ENCODE data around the gene GEMIN2. TPM values are rescaled to one million over a fixed set of nuclear protein-coding genes. Genes with fewer than 3 reads are reported as not detected.
"Not testable (repeated sequence)": the region's sequence is repeated elsewhere in the genome, so short reads cannot be mapped to it uniquely, and the experiment has no call there.

GEMIN2 gene, protein sequence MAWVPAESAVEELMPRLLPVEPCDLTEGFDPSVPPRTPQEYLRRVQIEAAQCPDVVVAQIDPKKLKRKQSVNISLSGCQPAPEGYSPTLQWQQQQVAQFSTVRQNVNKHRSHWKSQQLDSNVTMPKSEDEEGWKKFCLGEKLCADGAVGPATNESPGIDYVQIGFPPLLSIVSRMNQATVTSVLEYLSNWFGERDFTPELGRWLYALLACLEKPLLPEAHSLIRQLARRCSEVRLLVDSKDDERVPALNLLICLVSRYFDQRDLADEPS
- total RNA-seq (19.5 and 20.0 TPM in 2 replicates), polyA plus RNA-seq (9.6 and 14.3 TPM in 2 replicates), polyA minus RNA-seq (7.5 and 10.6 TPM in 2 replicates), Bru-seq, nascent RNA (percentile 61 among the genes with signal in this experiment), BruChase-seq, experiment 1, labeled RNA remaining after a 6-hour chase (percentile 50 among the genes with signal in this experiment), BruChase-seq, experiment 2, labeled RNA remaining after a 2-hour chase (percentile 57 among the genes with signal in this experiment)
- 21.7 and 23.3 TPM in 2 replicates for polyA plus RNA-seq (2011; cell fraction: cytosol; rRNA removed)
- polyA plus RNA-seq (2011; cell fraction: nucleus; rRNA removed), result 20.1 and 23.2 TPM in 2 replicates
- 11.4 and 15.0 TPM in 2 replicates for polyA plus RNA-seq (2012)
- polyA minus RNA-seq (2011; cell fraction: cytosol; rRNA and poly(A)+ RNA removed), result 12.5 TPM
- 5.7 and 9.7 TPM in 2 replicates for polyA minus RNA-seq (2011; cell fraction: nucleus; rRNA and poly(A)+ RNA removed)
- long read RNA-seq, transcript GEMIN2-203 (9 exons, 801 nt), result minor isoform, 7 of 65 reads
- long read RNA-seq, transcript GEMIN2-202 (10 exons, 1,420 nt), result major isoform, 38 of 65 reads
- long read RNA-seq, transcript GEMIN2-201 (9 exons, 1,094 nt), result minor isoform, 8 of 65 reads
- long read RNA-seq, partial matches to known transcripts, result 1 of 65 reads
- long read RNA-seq, other reads (novel, unspliced or antisense), result 9 of 65 reads

DNA sequence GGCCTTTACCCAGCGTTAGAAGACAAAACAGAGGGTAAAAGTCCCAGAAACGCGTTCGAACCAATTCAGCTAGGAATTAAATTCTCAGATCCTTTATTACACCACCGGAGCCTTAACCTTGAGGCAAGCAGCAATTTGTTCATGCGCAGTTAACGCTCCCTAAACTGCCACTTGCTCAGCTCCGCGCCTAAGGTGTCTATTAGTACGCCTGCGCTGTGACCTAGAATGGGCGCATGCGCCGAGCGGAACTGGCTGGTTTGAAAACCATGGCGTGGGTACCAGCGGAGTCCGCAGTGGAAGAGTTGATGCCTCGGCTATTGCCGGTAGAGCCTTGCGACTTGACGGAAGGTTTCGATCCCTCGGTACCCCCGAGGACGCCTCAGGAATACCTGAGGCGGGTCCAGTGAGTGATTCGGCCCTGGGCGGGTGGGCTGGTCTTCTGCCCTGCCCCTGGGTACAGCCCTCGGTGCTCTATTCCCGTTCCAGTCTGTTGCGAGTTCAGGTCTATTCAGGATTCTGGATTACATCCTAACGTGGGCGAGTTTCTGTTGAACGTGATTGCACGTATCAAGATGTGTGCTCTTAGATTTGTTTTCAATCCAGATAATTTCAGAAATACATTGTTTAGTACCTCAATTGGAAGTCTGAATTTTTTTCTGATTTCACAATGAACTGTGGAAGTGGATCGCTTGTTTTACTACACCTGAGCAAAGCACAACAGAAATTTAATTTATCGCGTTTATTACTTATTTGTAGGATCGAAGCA lies at the start of gene GEMIN2:
Gene GEMIN2 (plus strand): TSS at position 251 of the 766 bp plus-strand sequence. CDS start 16 bp downstream, at position 267.
- peaks cover 11% of the 10 kb centered on the region for H3K4me1 ChIP-seq (ENCODE audit: control insufficient read depth, extremely low read depth, insufficient read depth, low read length)
- CTCF ChIA-PET, result interaction anchor here (0.7 to 1.4 kb wide), 11 partner anchors 10 to 317 kb away, joined by 3 to 13 read pairs (median 4); partner anchors contain the start of genes FBXO33 and SEC23A
- no peaks in the 10 kb centered on the region for H3K9me3 ChIP-seq (replicated peaks; ENCODE audit: control insufficient read depth, insufficient read depth, low read length)
- peak; percentile 97 for DNase-seq (ENCODE audit: low read depth, low spot score)
- peak within 1 kb of the TSS; percentile 88 for H2AFZ ChIP-seq (ENCODE audit: low read depth, low read length)
- no peaks in the 10 kb centered on the region for H3K27me3 ChIP-seq (ENCODE audit: control insufficient read depth in 2 of 2, insufficient read depth in 2 of 2, low read length in 2 of 2)
- TSS peak; percentile 66 for BruUV-seq (replicated peaks)
- dilution Hi-C loops (cut with MboI; ENCODE audit: extremely low pct_ligation_motif_present, low sequenced_read_pairs) (no loop called here), intact Hi-C loops (cut with micrococcal nuclease) (no loop called here)
- POLR2A ChIA-PET, result interaction anchor here (0.5 to 1.5 kb wide), 5 partner anchors 11 to 318 kb away, joined by 5 to 19 read pairs (median 6); partner anchors contain the start of genes FBXO33, SEC23A and TRAPPC6B
- H3K9ac ChIP-seq (replicated peaks; ENCODE audit: extremely low read depth, insufficient read depth, low read length), result peak within 1 kb of the TSS; percentile 68
- H3K36me3 ChIP-seq (ENCODE audit: control insufficient read depth in 2 of 2, extremely low read depth in 1 of 2, insufficient read depth in 2 of 2, low read length in 2 of 2), result peaks cover 2 to 5% of the 10 kb centered on the region in 2 experiments
- H3K4me2 ChIP-seq (ENCODE audit: insufficient read depth, low read length), result peak within 1 kb of the TSS; percentile 100
- H3K79me2 ChIP-seq (ENCODE audit: control insufficient read depth, insufficient read depth, low read length), result peaks cover 10% of the 10 kb centered on the region
- FAIRE-seq, result peak; percentile 99
- H3K4me3 ChIP-seq (replicated peaks in 1 of 3; ENCODE audit: insufficient read depth in 1 of 3, low read depth in 1 of 3, low read length in 3 of 3), result peak within 1 kb of the TSS; percentile 48 to 92 (median 61)
- no peaks in the 10 kb centered on the region for H4K20me1 ChIP-seq (replicated peaks; ENCODE audit: control insufficient read depth, extremely low read depth, insufficient read depth, low read length)
- H3K27ac ChIP-seq (ENCODE audit: insufficient read depth, low read depth, low read length), result peak within 1 kb of the TSS; percentile 7
- peak; percentile 83 for TF ChIP-seq POLR2A (IDR thresholded peaks at IDR 0.05; ENCODE audit: low read depth, low read length)
- TF ChIP-seq MAX (IDR thresholded peaks at IDR 0.05; ENCODE audit: insufficient read depth, insufficient read length), result no peak
- TF ChIP-seq POLR2AphosphoS5 (IDR thresholded peaks at IDR 0.05; ENCODE audit: insufficient read depth, low read depth, low read length), result peak; percentile 82
- no peaks in the 10 kb centered on the region for H3K9me1 ChIP-seq (replicated peaks; ENCODE audit: control insufficient read depth, extremely low read depth, insufficient read depth, low read length)

- H3K9me3 ChIP-seq (replicated peaks; ENCODE audit: control insufficient read depth, insufficient read depth, low read length); POLR2A ChIA-PET; H4K20me1 ChIP-seq (replicated peaks; ENCODE audit: control insufficient read depth, extremely low read depth, insufficient read depth, low read length); intact Hi-C loops (cut with micrococcal nuclease); H3K9ac ChIP-seq (replicated peaks; ENCODE audit: extremely low read depth, insufficient read depth, low read length); H2AFZ ChIP-seq (ENCODE audit: low read depth, low read length); H3K36me3 ChIP-seq (ENCODE audit: control insufficient read depth in 2 of 2, extremely low read depth in 1 of 2, insufficient read depth in 2 of 2, low read length in 2 of 2); H3K9me1 ChIP-seq (replicated peaks; ENCODE audit: control insufficient read depth, extremely low read depth, insufficient read depth, low read length); dilution Hi-C loops (cut with MboI; ENCODE audit: extremely low pct_ligation_motif_present, low sequenced_read_pairs); H3K4me2 ChIP-seq (ENCODE audit: insufficient read depth, low read length); FAIRE-seq; H3K79me2 ChIP-seq (ENCODE audit: control insufficient read depth, insufficient read depth, low read length); H3K4me1 ChIP-seq (ENCODE audit: control insufficient read depth, extremely low read depth, insufficient read depth, low read length); DNase-seq (ENCODE audit: low read depth, low spot score); CTCF ChIA-PET; H3K27me3 ChIP-seq (ENCODE audit: control insufficient read depth in 2 of 2, insufficient read depth in 2 of 2, low read length in 2 of 2); BruUV-seq (replicated peaks); H3K27ac ChIP-seq (ENCODE audit: insufficient read depth, low read depth, low read length); H3K4me3 ChIP-seq (replicated peaks in 1 of 3; ENCODE audit: insufficient read depth in 1 of 3, low read depth in 1 of 3, low read length in 3 of 3): not testable (repeated sequence)
Measured at GRCh38 chr14:39069169-39069805, 44.8 kb upstream of the GEMIN2 start.

Data from endothelial cell of umbilical vein (primary cell).